Activated gamma-delta T cell treated with anti-CD3 and anti-CD28 coated beads, Interleukin-2, amount 50 U/mL, for 16 hours (primary cell): ENCODE data around the gene SHANK1.

Experiments
- DNase-seq: peaks from one replicate; pipeline ENCODE4 v3.0.0-alpha.2; 2020; ENCODE audit warnings: low read depth

Gene SHANK1

GRCh38 chr19:50711805-50712204 lies 7.8 kb downstream of the SHANK1 start:
- no peak for DNase-seq

- DNase-seq = no peak
Measured at GRCh38 chr19:50711196-50711595, 8.4 kb downstream of the SHANK1 start.

DNA sequence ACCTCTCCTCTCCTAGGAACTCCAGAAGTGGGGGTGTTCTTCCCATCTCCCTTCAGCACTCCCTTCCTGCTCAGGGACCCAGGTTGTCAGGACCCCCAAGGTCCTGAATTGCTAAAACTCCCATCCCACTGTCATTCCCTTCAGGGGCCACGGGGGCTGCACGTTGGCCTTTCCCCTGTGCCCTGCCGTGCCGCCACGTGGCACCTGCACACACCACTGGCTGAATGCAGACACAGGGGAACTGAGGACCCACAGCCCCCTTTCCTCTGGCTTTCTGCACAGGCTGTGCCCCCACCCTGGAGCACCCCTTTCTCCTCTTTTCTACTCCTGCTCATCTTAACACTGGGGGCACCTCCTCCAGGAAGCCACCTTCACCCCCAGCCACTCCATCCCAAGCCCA lies 9.0 kb downstream of the SHANK1 start:
- no peak for DNase-seq

- no peak for DNase-seq
Measured at GRCh38 chr19:50710094-50710493, 9.5 kb downstream of the SHANK1 start.

DNA sequence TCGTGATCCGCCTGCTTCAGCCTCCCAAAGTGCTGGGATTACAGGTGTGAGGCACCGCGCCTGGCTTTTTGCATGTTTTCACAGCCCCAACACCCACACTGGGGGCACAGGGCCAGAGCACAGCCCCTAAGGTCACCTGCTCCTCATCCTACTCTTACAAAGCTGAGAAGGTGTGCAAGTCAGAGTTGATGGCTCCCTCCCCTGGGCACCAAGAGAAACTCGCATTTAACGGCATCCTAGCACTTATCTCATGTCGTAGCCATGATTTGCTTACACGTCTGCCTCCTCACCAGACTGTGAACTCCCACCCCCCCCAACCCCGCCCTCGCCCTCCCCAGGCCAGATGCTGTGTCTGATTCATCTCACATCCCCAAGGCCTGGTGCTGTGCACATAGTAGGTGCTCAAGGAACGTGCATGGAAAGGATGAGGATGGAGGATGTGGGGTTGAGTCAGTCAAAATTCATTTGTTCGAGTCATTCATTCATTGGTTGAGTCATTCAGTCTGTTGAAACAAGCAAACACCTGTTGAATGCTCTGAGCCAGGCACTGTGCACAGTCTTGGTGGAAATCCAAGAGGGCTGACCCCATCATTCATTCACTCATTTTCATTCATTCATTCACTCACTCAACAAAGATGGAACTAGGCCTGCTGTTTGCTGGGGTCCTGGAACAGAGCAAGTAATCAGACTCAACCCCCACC lies 11.3 kb downstream of the SHANK1 start:
- no peak for DNase-seq

GRCh38 chr19:50706387-50706786 lies 13.2 kb downstream of the SHANK1 start:
- no peak for DNase-seq

DNA sequence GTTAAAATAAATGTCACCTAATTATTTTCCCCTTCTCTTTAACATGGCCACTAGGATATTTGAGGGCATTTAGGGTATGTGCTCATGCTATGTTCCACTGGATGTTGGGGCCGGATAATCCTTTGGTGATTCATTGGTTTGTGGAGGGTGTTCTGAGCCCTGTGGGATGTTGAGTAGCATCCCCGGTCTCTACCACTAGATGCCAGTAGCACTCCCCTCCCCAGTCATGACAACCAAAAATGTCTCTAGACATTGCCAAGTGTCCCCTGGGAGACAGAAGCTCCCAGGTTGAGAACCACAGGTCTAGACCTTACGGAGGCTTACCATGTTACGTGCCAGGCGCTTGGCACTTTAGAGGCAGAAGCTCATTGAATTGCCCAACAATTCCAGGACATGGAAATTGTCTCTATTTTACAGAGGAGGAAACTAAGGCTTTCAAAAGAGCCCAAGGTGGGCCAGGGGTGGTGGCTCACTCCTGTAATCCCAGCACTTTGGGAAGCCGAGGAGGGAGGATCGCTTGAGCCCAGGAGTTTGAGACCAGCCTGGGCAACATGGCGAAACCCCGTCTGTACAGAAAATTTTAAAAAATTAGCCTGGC lies 14.1 kb downstream of the SHANK1 start:
- no peak for DNase-seq

DNA sequence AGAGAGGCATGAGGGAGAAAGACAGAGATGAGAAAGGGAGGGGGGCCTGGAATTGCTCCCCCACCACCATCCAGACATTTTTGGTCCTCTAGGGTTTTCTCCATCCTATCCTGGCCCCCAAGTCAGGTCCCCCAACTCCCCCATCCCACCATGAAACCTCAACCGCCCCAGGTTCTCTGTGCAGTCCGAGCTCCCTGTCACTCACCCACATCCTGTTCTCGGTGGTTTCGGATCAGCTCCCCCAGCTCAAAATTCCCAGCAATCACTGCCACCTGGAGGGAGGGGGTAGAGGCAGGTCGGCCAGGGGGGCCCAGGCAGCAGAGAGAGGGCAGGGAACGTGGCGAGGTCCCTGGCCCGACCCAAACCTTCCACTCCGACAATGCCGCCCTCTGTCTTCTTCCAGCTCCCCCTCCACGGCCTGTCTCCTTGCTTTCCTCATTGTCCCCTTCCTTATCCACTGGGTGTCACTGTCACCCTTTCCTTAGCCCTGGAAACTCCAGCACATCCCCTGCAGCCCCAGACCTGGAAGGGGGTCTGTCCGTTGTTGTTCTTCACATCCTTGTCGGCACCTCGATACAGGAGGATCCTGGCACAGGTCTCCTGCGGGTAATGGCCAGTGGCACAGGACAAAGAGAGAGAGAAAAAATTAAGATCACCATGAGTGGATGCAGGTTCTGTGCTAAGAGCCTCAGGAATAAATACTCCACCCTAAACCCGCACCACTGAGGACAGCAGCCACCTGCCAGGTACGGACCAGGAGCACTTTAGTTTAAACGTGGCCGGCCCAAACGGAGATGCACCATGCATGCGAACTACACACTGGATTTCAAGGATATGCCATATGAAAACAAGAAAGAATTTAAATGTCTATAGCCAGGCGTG lies 15.4 kb downstream of the SHANK1 start:
- no peak for DNase-seq

GRCh38 chr19:50702871-50703829 lies 16.5 kb downstream of the SHANK1 start:
- no peak for DNase-seq

DNA sequence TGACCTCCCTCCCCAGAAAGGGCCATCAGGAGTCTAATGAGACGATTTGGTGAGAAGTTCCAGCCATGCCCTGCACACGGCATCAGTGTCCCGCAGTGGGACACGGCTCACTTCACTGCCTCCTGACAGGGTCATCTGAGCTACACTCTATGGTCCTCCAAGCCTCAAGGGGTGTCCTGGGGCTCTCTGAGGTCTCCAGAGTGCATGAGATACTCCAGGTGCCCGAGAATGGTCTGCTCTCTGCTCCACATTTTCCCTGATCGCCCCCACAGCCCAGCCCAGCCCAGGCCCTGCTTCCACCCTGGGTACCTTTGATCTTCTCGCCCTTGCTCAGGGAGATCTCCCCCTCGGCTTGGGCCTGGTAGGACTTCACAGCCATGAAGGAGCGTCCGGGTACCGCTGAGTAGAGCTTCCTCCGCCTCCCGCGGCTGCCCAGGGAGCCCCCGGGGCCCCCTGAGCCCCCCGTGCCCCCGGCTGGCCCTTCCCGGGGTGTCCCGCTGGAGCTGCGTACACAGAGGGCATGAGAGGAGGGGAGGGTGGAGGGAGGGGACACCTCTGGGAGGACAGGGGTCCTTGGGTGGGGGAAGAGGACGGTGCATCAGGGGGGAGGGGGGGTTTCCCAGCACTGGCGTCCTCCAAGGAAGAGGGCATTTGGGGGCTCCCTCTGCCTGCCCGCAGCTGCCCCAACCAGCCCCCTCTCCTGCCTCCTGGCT lies 17.3 kb downstream of the SHANK1 start:
- no peak for DNase-seq

- no peak for DNase-seq
Measured at GRCh38 chr19:50701367-50701985, 18.1 kb downstream of the SHANK1 start.

- no peak for DNase-seq
Measured at GRCh38 chr19:50697414-50698124, 22.0 kb downstream of the SHANK1 start.

- DNase-seq = no peak
Measured at GRCh38 chr19:50696094-50696483, 23.5 kb downstream of the SHANK1 start.

DNA sequence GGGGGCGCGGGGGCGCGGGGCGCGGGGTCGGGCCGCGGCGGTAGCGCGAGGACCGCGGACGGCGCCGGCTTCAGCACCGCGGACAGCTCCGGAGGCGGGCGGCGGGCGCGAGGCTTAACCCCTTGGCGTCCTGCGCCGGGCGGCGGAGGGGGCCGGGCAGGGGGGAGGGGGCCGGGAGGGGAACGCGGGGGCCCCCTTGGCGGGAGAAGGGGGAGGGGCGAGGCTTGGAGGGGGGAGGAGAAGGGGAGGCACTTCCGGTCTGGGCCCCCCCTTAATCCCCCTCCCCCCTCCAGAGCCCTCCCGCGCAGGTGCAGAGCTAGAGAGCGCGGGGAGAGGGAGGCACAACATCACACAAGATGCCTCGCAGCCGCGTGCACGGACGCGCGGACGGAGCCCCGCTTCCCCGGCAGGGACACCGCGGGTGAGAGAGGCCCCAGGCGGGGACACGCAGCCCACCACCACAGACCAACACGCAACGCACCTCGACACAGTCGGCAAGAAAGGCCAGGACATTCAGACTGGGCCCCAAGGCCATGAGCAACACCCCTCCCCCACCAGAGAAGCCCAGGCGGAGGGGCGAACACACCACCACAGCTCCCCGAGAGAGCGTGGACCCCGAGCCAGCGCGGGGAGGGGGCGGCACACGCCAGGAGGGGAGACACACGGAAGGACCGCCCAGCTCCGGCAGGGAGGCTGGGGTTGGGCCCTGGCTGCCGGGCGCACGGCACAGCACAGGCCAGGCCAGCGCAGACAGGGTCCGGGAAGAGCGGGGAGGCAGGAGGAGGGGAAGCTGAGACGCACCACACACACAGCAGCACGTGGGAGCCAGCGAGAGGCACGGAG lies 24.1 kb downstream of the SHANK1 start:
- no peak for DNase-seq

DNA sequence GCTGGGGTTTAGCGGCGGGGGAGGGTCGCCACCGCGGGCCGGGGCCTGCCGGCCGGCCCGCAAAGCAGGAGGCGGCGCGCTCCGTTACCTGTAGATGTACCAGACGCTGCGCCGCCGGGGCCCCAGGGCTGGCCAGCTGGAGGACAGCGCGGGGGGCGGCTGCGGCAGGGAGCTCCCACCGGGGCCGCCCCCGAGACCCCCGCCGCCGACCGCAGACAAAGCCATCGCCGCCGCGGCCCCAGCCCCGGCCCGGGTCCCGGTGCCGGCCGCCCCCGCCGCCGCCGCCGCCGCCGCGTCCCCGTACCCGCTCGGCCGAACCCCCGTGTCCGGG lies 24.8 kb downstream of the SHANK1 start:
- DNase-seq = no peak

DNA sequence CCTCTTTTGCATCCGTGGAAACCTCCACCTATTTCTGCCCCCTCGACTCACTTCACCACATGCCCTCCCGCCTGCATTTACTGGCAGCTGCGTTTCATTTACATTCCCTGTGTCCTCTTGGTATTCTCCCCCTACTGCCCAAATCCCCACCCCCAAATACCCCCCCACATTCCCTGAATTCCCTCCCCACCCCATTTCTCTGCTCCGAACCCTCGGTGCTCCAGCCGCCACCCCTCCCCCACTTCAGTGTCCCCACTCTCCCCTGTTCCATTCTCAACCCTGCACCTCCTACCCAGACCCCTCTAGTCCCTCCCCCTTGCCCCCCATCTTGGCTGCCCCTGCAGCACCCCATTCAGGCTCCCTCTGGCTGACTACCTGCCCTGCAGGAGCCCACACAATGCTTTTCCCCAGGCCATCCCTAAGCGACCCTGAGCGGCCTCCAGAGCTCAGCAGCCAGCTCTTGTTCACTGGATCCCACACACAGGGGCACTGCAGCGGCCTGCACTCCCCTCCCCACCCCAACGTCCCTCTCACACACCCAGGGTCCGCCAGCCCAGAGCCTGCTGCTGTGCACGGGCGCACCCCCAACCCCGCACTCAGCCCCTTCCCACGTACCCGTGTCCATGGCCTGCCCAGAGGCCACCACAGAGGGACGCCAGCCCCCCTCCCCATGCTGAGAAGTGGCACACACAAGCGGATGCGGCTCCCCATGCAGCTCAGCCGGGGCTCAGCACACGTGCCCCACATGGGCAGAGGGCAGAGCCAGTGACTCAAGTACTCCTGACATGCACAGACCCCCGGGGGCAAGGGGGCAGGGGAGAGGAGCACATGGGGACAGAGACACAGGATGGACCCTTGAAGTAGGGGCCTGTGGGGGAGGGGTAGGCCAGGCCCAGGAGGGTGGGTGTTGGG lies 26.3 kb downstream of the SHANK1 start:
- DNase-seq = no peak

DNA sequence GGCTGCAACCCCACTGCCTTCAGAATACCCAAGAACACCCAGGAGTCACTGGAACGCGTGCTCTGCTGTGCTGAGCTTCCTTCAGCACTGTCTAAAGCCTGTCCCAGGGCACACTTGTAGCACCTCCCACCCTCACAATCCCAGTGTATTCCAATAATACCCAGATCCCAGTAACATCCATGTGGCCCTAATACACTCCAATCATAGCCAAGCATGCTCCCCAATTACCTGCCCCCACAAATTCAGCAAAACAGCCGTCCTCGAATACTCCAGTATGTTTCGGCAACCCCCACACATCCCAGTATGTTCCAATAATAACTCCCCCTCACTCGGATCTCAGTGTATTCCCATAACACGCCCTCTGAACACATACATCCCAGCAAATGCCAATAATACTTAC lies 29.2 kb downstream of the SHANK1 start:
- DNase-seq = no peak

DNA sequence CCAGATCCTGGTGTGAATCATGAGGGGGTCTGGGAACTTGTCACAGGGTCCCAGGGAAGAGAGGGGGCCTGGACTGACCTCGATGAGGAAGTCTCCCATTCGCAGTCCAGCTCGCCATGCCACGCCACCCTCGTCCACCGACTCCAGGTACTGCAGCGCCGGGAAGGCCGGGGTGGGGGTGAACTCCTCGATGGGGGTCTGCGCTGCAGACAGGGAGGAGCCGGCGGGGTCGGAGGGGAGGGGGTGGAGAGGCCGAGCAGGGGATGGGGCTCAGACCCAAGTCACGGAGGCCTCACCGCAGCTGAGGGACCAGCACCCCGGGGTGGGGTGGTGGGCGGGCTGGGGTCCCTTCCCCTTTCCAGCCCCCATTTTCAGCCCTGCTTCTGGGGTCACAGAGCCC lies 30.8 kb downstream of the SHANK1 start:
- no peak for DNase-seq
